Fibroblast of skin of right biceps (primary cell): Measurements from ENCODE around the gene AP1S1.
"Not testable (repeated sequence)": the region's sequence is repeated elsewhere in the genome, so short reads cannot be mapped to it uniquely, and the experiment has no call there.

Source experiments
- DNase-seq: peaks from one replicate; pipeline ENCODE4 v3.0.0-alpha.2; 2013

Gene AP1S1

DNA sequence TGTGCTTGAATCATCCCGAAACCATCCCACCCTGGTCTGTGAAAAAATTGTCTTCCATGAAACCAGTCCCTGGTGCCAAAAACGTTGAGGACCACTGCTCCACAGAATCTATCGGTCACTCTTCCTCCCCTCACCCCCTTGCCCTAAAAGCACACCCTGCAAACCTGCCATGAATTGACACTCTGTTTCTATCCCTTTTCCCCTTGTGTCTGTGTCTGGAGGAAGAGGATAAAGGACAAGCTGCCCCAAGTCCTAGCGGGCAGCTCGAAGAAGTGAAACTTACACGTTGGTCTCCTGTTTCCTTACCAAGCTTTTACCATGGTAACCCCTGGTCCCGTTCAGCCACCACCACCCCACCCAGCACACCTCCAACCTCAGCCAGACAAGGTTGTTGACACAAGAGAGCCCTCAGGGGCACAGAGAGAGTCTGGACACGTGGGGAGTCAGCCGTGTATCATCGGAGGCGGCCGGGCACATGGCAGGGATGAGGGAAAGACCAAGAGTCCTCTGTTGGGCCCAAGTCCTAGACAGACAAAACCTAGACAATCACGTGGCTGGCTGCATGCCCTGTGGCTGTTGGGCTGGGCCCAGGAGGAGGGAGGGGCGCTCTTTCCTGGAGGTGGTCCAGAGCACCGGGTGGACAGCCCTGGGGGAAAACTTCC lies 28.2 kb upstream of the AP1S1 start:
- peak; percentile 88 for DNase-seq

DNA sequence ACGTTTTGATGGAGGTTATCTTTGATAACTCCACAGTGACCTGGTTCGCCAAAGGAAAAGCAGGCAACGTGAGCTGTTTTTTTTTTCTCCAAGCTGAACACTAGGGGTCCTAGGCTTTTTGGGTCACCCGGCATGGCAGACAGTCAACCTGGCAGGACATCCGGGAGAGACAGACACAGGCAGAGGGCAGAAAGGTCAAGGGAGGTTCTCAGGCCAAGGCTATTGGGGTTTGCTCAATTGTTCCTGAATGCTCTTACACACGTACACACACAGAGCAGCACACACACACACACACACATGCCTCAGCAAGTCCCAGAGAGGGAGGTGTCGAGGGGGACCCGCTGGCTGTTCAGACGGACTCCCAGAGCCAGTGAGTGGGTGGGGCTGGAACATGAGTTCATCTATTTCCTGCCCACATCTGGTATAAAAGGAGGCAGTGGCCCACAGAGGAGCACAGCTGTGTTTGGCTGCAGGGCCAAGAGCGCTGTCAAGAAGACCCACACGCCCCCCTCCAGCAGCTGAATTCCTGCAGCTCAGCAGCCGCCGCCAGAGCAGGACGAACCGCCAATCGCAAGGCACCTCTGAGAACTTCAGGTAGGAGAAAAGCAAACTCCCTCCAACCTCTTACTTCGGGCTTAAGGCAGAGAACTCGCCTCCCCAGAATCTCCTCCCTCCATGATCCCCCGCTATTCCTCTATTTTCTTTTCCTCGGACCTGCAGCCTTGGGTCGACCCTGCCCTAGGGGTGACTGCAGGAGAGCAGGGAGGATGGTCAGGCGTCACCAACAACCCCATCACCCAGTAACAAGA lies 27.4 kb upstream of the AP1S1 start, which contains the start of gene SERPINE1:
Gene SERPINE1 (plus strand): TSS at position 454 of the 809 bp plus-strand sequence. CDS start 1,290 bp downstream, outside the sequence.
- peak; percentile 100 for DNase-seq

DNA sequence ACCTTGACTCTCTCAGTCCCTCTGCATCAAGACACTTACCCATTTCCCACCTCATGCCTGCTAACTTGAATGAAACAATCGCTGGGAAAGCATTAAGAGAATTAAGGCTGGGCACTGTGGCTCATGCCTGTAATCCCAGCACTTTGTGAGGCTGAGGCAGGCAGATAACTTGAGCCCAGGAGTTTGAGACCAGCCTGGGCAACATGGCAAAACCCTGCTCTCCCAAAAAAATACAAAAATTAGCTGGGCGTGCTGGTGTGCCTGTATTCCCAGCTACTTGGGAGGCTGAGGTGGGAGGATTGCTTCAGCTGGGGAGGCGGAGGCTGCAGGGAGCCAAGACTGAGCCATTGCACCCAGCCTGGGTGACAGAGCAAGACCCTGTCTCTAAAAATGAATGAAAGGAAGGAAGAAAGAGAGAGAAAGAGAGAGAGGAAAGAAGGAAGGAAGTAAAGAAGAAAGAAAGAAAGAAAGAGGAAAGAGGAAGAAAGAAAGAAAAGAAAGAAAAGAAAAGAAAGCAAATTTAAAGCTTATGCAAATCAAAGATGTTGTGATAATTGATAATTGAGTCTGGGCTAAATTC lies 26.7 kb upstream of the AP1S1 start:
- DNase-seq: no peak

DNA sequence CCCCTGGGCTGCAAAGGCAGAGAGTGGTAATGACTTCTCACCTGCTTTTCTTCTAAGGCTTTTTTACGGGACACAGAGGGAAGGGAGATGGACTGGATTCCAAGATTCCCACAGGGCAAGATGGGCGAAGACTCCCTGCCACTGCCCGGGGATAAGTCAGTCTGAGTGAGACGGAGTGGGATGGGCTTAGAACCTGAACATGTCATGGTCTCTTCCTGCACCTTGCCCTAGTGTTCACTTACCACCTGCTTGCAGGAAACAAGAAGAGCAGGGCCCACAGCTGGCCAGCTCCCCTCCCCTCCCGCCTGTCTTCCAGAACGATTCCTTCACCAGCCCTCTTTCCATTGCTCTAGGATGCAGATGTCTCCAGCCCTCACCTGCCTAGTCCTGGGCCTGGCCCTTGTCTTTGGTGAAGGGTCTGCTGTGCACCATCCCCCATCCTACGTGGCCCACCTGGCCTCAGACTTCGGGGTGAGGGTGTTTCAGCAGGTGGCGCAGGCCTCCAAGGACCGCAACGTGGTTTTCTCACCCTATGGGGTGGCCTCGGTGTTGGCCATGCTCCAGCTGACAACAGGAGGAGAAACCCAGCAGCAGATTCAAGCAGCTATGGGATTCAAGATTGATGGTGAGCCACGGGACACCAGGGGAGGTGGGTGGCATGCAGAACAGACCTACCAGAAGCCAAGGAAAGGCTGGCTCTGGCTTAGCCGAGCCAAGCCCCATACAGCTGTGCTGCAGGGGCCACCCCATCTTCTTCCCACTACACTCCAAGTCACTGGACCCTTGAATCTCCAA lies 26.0 kb upstream of the AP1S1 start:
- no peak for DNase-seq

DNA sequence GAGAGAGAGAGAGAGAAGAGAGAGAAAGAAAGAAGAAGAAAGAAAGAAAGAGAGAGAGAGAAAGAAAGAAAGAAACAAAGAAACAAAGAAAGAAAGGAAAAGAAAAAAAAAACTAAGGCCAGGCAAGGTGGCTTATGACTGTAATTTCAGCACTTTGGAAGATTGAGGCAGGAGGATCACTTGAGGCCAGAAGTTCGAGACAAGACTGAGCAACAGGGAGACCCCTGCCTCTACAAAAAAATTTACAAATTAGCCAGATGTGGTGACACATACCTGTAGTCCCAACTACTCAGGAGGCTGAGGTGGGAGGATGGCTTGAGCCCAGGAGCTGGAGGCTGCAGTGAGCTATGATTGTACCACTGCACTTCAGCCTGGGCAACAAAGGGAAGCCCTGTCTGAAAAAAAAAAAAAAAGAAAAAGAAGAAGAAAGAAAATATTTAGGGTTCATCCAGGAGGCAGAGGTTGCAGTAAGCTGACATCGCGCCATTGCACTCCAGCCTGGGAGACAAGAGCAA lies 24.6 kb upstream of the AP1S1 start:
- DNase-seq: no peak

DNA sequence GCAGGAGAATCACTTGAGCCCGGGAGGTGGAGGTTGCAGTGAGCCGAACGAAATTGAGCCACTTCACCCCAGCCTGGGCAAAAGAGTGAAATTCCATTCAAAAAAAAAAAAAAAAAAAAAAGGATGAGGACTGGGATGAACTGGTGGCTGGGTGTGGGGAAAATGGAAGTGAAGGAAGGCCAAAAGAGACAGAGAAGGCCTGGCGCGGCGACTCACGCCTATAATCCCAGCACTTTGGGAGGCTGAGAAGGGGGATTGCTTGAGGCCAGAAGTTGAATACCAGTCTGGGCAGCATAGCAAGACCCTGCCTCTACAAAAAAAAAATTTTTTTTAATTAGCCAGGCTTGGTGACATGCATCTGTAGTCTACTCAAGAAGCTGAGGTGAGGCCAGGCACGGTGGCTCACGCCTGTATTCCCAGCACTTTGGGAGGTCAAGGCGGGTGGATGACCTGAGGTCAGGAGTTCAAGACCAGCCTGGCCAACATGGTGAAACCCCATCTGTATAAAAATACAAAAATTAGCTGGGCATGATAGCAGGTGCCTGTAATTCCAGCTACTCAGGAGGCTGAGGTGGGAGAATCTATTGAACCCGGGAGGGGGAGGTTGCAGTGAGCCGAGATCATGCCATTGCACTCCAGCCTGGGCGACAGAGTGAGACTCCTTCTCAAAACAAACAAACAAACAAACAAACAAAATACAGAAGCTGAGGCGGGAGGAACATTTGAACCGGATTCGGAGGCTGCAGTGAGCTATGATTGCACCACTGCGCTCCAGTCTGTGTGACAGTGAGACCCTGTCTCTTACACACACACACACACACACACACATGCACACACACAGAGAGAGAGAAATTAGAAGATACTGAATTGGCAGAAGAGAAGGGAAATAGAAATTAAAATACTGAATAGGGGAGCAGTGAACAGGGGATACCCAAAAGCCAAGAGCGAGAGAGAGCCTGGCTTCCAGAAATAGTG lies 21.4 kb upstream of the AP1S1 start:
- not testable (repeated sequence) for DNase-seq

DNA sequence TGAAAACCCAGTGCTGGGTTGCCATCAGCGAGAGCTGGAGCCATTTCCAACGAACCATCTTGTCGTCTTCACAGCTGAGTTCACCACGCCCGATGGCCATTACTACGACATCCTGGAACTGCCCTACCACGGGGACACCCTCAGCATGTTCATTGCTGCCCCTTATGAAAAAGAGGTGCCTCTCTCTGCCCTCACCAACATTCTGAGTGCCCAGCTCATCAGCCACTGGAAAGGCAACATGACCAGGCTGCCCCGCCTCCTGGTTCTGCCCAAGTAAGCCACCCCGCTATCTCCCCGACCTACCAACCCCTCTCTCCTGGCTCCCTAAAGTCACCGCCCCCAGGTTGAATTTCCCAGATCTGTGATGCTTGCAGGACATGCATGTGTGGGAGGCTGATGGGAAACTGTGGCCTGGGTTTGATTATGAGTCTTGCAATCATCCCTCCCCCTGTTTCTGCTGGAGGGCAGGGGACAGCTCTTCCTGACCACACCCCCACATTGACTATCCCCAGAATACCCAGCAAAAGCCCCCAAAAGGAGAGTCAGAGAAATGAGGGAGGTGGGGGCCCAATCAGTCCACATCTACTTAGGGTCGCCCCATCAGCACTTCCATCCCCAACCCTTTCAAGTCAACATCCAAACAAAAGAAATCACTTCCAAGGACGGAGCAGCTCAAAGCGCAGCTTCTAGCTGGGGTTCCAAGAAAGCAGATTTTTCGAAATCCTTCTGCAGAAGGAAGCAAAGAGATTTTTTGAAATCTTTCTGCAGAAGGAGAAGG lies 20.5 kb upstream of the AP1S1 start:
- DNase-seq: peak; percentile 75

DNA sequence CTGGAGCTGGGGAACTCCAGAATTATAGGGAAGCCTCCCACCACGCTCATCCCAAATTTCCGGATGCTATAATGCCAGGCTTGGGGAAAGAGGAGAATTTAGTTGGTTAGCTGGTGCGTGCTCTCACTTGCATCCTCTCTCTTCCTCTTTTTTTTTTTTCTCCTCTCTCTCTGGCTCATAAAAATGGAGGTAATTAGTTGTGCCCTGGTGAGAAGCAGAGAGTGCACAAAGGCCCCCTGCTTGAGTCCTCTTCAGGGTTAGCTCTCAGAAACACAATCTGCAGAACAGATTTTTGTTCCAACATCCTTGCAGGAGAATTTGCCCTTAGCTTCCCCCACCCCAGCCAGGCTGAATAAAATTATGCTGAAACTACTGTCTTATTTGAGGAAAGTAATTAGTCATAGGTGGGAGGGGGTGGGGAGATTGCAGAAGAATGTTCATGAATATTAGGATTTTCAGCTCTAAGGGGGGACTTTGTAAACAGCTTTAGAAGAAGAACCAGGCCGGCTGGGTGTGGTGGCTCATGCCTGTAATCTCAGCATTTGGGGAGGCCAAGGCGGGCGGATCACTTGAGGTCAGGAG lies 19.8 kb upstream of the AP1S1 start:
- peak; percentile 84 for DNase-seq

DNA sequence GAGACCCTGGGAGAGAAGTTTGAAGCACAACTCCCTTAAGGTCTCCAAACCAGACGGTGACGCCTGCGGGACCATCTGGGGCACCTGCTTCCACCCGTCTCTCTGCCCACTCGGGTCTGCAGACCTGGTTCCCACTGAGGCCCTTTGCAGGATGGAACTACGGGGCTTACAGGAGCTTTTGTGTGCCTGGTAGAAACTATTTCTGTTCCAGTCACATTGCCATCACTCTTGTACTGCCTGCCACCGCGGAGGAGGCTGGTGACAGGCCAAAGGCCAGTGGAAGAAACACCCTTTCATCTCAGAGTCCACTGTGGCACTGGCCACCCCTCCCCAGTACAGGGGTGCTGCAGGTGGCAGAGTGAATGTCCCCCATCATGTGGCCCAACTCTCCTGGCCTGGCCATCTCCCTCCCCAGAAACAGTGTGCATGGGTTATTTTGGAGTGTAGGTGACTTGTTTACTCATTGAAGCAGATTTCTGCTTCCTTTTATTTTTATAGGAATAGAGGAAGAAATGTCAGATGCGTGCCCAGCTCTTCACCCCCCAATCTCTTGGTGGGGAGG lies 16.5 kb upstream of the AP1S1 start:
- DNase-seq: no peak

DNA sequence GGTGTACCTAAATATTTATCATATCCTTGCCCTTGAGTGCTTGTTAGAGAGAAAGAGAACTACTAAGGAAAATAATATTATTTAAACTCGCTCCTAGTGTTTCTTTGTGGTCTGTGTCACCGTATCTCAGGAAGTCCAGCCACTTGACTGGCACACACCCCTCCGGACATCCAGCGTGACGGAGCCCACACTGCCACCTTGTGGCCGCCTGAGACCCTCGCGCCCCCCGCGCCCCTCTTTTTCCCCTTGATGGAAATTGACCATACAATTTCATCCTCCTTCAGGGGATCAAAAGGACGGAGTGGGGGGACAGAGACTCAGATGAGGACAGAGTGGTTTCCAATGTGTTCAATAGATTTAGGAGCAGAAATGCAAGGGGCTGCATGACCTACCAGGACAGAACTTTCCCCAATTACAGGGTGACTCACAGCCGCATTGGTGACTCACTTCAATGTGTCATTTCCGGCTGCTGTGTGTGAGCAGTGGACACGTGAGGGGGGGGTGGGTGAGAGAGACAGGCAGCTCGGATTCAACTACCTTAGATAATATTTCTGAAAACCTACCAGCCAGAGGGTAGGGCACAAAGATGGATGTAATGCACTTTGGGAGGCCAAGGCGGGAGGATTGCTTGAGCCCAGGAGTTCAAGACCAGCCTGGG lies 15.9 kb upstream of the AP1S1 start:
- DNase-seq: peak; percentile 98

DNA sequence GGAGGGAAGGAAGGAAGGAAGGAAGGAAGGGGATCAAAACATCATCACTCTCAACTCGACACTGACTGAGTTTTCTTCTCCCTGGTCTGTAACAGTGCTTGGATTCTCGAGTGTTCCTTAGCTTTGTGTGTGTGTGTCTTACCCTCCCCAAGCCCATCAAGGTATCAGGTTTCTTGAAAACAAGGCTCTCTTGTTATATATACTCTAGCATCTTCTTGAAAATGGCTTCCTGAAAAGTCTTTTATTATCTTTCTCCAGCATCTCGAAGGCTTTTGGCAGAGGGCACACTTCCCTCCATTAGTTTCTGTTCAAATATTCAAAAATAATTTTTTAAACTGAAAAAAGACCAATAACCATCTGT lies 14.0 kb upstream of the AP1S1 start:
- DNase-seq: no peak

DNA sequence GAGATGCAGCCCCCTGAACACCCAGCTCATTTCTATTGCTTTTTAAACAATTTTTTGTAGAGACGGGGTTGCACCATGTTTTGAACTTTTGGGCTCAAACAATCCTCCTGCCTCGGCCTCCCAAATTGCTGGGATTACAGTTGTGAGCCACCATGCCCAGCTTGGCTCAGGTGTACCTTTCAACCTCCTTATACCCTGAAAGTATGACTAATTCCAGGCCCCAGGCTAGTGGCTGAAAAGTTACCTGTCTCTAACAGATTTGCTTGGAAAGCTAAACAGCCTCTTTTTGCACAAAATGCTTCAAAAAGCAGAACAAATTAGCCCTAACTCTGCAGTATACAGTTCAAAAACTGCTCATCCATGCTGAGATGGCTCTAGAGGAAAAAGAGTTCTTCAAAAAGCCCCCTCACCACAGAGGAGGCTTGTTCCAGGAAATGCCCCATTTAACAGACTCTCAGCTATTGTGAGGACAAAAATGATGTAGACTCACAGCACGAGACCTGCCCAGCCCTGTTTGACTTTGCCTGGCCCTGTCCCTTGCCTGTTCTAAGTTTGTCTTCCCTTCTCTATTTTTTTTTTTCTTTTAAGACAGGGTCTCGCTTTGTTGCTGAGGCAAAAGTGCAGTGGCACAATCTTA lies 13.4 kb upstream of the AP1S1 start:
- no peak for DNase-seq

DNA sequence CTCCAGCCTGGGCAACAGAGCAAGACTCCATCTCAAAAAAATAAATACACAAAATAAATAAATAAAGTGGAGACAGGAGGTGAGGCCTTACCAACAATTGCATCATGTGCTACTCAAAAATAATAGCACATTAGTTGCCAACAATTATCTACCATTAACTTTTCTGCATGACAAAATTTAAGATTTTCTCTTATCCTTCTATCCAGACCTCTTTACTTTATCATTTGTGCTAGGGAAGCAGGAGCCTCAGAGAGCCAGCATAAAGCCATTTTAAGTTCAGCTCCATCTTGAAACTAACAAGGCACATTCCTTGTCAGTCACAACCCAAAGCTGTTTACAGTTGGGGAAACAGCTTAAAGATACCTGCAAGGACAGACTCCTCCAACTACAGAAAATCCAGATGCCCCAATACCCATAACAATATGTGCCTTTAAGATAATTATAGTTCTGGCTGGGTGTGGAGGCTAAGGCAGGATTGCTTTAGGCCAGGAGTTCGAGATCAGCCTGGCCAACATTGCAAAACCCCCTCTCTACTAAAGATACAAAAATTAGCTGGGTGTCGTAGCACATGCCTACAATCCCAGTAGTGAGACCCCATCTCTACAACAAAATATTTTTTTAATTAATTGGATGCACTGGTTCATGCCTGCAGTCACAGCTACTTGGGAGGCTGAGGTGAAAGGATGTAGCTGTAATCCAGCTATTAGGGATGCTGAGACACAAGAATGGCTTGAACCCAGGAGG lies 2.2 kb upstream of the AP1S1 start:
- no peak for DNase-seq

DNA sequence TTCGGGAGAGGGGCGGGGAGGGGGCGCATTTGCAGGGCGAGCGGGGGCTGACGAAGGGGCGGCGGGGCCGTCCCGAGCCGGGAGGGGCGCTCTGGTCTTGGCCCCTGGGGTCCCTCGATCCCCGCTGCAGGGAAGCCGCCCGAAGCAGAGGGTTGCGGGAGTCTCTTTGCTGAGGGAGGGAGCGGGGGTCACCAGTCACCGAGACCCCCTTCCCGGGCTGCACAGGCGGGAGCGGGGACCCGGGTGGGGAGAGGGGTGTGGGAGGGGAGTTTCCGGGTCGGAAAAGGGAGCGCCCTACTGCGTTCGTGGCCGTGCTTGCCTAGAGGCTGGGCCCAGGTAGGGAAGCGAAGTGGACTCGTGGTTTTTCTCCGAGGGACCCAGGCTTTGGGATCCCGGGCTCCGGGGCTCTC lies 422 bp downstream of the AP1S1 start:
- DNase-seq: no peak

DNA sequence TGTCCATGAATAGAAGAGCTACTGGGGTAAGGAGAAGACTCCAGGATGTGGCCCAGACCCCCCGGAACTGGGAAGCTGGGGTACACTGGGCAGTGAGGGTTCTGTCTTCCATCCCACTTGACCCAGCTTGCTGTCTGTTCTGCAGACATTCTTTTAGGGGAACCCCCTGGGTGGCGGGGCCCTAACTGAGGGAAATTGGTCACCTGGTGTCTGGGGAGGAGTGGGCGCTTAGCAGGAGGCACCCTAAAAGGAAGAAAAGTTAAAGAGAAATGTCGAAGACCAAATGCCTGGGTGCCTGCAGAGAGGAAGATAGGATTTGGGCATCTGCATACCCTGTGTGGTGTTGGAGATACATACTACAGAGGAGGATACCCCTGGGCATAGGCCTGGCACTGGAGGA lies 1.0 kb downstream of the AP1S1 start:
- no peak for DNase-seq

DNA sequence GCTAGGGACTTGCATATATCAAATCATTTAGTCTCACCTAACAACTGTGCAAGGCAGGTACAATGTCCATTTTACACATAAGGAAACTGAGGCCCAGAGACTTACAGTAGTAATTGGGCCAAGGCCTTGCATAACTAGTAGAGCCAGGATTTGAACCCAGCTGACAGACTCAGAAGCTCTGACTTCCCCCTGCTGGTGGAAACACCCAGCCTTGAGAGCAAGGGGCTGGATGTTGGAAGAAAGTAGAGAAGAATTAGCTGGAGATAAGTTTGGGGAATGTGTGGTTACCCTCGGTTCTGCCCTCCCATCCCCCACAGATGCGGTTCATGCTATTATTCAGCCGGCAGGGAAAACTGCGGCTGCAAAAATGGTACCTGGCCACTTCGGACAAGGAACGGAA lies 2.0 kb downstream of the AP1S1 start:
- no peak for DNase-seq

DNA sequence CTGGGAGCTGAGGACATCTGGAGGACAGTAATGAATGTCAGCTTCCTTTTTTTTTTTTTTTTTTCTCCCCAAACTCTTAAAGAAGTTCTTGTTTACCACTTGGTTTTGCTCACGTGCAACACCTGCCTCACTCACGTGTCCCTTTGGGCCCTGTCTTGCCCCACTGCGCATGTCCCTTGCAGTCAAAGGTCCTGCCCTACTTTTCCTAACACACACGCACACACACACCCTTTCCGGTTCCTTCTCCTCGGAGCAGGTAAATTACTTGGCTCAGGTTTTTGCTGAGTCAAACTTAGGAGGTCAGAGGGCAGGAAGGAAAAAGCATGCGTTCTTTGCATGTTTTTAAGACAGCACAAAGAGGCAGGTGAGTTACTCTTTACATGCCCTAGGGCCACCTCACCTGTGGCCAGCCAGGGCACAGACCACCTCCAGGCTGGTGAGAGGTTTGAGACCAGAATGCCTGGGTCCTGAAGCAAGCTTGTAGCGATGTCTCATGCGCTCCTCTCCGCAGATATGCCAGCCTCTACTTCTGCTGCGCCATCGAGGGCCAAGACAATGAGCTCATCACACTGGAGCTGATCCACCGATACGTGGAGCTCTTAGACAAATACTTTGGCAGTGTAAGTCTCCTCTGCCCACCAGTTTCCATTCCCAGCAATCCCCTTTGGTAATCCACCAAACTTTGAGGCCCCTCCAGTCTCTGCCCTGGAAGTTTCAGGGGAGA lies 2.8 kb downstream of the AP1S1 start:
- no peak for DNase-seq
